ENCODE data around the gene IREB2.

The IREB2 gene

DNA sequence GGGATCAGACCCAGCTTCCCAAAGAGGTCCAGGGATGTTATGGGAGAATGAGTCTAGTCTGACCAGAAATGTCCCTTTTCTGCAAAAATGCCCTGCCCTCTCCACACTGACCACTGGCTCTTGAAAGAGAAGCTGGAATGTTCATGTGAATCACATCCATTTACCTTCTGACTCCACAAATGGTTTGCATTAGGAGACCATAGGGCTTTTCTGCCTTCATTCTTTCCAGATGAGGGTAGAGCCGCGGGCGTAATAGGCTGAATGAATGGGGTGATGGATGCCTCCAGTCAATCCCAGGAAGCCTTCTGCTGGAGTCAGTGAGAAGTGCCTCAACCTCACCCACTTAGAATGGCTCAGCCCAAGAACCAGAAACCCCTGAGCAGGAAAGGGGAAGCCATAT lies 47.2 kb upstream of the IREB2 start:
- DNase-seq = no peak
- H3K36me3 ChIP-seq = no peaks in the 10 kb centered on the region
- no peaks in the 10 kb centered on the region for H3K27me3 ChIP-seq (ENCODE audit: insufficient read depth, low read depth, severe bottlenecking)
- H3K4me3 ChIP-seq (ENCODE audit: low read depth, low read length) = no peak overlapping the region
- TF ChIP-seq, protein P1, sequence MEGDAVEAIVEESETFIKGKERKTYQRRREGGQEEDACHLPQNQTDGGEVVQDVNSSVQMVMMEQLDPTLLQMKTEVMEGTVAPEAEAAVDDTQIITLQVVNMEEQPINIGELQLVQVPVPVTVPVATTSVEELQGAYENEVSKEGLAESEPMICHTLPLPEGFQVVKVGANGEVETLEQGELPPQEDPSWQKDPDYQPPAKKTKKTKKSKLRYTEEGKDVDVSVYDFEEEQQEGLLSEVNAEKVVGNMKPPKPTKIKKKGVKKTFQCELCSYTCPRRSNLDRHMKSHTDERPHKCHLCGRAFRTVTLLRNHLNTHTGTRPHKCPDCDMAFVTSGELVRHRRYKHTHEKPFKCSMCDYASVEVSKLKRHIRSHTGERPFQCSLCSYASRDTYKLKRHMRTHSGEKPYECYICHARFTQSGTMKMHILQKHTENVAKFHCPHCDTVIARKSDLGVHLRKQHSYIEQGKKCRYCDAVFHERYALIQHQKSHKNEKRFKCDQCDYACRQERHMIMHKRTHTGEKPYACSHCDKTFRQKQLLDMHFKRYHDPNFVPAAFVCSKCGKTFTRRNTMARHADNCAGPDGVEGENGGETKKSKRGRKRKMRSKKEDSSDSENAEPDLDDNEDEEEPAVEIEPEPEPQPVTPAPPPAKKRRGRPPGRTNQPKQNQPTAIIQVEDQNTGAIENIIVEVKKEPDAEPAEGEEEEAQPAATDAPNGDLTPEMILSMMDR (IDR thresholded peaks at IDR 0.05; ENCODE audit: low read depth, low read length) = no peak
- H3K9me3 ChIP-seq (ENCODE audit: severe bottlenecking) = no peaks in the 10 kb centered on the region
- no peak overlapping the region for H3K27ac ChIP-seq

DNA sequence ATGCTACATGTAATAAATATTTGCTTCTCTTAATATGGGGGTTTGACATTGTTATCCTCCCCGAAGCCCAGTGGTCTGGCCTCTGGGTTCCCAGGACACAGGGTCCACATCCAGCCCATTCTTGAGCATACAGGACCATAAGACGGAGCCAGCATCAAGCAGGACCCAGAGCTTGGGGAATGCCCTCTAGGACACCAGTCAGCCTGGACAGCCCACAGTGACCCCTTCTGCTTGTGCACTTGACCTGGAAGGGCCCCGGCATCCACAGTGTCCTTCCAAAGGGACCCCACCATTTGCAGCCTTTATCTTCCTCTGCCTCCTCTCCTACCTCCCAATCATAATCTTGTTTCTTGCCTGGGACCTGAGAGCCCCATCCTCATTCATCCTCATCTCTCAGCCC lies 46.2 kb upstream of the IREB2 start:
- TF ChIP-seq, protein P1 (IDR thresholded peaks at IDR 0.05; ENCODE audit: low read depth, low read length) = no peak
- Histone ChIP-seq H3K36me3 (no peaks in the 10 kb centered on the region), H3K9me3 (ENCODE audit: severe bottlenecking) (no peaks in the 10 kb centered on the region), H3K27ac (no peak overlapping the region), H3K27me3 (ENCODE audit: insufficient read depth, low read depth, severe bottlenecking) (no peaks in the 10 kb centered on the region), H3K4me3 (ENCODE audit: low read depth, low read length) (no peak overlapping the region)
- no peak for DNase-seq

DNA sequence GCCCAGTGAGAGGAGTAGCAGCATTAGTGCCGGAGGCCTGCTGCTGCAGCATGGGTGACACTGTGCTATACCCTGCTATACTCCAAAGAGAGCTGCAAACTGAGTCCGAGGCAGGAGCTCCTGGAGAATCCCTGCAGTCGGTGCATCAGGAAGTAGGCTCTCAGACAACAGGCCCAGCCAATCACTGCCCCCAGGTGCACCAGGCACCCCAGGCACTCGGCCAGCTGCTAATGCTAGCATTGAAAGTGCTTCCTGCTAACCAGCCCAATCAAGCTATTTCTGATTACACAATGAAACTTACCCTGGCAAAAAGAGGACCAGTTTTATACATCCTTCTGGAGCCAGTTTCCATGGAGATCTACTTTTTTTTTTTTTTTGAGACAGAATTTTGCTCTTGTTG lies 45.6 kb upstream of the IREB2 start:
- TF ChIP-seq, protein P1 (IDR thresholded peaks at IDR 0.05; ENCODE audit: low read depth, low read length) = no peak
- Histone ChIP-seq H3K27me3 (ENCODE audit: insufficient read depth, low read depth, severe bottlenecking) (no peaks in the 10 kb centered on the region), H3K36me3 (no peaks in the 10 kb centered on the region), H3K27ac (no peak overlapping the region), H3K9me3 (ENCODE audit: severe bottlenecking) (no peaks in the 10 kb centered on the region), H3K4me3 (ENCODE audit: low read depth, low read length) (no peak overlapping the region)
- DNase-seq = no peak

DNA sequence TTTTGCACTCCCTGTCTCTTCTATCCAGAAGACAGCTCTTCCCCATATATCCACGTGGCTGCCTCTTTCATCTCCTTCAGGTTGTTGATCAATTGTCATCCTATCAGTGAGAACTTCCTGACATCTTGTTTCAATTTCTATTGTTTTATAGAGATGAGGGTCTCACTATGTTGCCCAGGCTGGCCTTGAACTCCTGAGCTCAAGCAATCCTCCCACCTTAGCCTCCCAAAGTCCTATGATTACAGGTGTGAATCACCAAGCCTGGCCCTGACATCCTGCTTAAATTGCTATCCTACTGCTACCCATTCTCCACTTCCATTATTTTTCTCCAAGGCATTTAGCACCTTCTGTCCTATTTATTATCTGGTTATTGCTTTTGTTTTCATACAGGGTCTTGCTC lies 44.9 kb upstream of the IREB2 start:
- no peaks in the 10 kb centered on the region for H3K36me3 ChIP-seq
- DNase-seq = no peak
- no peaks in the 10 kb centered on the region for H3K9me3 ChIP-seq (ENCODE audit: severe bottlenecking)

DNA sequence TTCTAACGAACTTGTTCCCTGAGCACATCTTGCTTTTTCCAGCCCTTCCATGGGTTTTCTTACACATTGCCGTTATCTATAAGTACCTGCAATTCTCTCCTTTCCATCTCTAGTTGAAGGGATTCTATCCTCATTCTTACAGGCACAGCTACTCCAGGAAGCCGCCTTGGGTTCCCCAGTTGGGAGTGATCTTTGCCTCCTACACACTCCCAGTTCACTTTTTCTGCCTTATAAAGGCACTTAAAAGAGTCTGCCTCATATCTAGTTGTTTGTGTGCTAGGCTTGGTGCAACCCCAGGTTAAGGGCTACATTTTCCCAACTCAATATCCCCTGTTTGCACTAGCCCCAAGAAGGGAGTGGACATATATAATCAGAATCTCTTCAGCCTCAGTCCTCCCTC lies 44.0 kb upstream of the IREB2 start:
- H3K27me3 ChIP-seq (ENCODE audit: insufficient read depth, low read depth, severe bottlenecking) = no peaks in the 10 kb centered on the region
- no peaks in the 10 kb centered on the region for H3K9me3 ChIP-seq (ENCODE audit: severe bottlenecking)
- H3K36me3 ChIP-seq = no peaks in the 10 kb centered on the region
- no peak for DNase-seq
- TF ChIP-seq, protein P1 (IDR thresholded peaks at IDR 0.05; ENCODE audit: low read depth, low read length) = no peak
- no peak overlapping the region for H3K27ac ChIP-seq
- no peak overlapping the region for H3K4me3 ChIP-seq (ENCODE audit: low read depth, low read length)

More for the DNA sequence above, 44.9 kb upstream of the IREB2 start:
- Histone ChIP-seq H3K4me3 (ENCODE audit: low read depth, low read length) (no peak overlapping the region), H3K27ac (no peak overlapping the region), H3K27me3 (ENCODE audit: insufficient read depth, low read depth, severe bottlenecking) (no peaks in the 10 kb centered on the region)
- TF ChIP-seq, protein P1 (IDR thresholded peaks at IDR 0.05; ENCODE audit: low read depth, low read length) = no peak

DNA sequence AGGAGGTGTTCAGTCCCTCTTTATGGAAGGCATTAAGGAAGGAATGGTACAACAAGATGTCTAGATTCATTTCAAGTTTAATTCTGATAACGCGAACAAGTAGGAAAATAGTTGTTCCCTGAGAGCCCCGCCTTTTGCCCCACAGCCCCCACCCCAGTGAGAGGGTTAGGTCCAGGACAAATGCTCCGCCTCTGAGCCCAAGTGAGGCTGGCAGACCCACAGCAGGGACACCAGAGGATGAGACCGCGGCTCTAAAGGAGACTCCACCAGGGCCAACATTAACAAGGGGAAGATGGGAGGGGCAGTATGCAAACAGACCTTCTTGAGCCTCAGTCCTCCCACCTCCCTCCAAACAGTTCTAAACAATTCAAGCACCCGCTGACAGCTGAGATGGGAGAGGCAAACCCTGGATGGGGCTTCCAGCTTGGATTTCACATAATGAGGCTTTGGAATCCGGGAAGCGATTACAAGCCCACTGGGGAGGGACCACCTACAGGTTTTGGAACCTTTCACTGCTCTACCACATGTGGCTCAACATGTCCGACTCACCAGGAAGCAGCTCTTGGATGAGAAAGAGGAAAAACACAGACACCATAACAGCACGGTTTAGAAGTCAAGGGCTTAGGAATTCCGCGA lies 42.9 kb upstream of the IREB2 start:
- no peaks in the 10 kb centered on the region for H3K36me3 ChIP-seq
- no peak for DNase-seq
- TF ChIP-seq, protein P1 (IDR thresholded peaks at IDR 0.05; ENCODE audit: low read depth, low read length) = no peak
- H3K27ac ChIP-seq = no peak overlapping the region
- H3K27me3 ChIP-seq (ENCODE audit: insufficient read depth, low read depth, severe bottlenecking) = no peaks in the 10 kb centered on the region
- H3K4me3 ChIP-seq (ENCODE audit: low read depth, low read length) = no peak overlapping the region
- H3K9me3 ChIP-seq (ENCODE audit: severe bottlenecking) = no peaks in the 10 kb centered on the region

All from WERI-Rb-1 (cell line).